ENCODE data around the gene ALDH7A1. TPM values are rescaled to one million over a fixed set of nuclear protein-coding genes. Genes with fewer than 3 reads are reported as not detected.

ALDH7A1 gene
- total RNA-seq, 1 donor from 2014 or later: 90.6 TPM

DNA sequence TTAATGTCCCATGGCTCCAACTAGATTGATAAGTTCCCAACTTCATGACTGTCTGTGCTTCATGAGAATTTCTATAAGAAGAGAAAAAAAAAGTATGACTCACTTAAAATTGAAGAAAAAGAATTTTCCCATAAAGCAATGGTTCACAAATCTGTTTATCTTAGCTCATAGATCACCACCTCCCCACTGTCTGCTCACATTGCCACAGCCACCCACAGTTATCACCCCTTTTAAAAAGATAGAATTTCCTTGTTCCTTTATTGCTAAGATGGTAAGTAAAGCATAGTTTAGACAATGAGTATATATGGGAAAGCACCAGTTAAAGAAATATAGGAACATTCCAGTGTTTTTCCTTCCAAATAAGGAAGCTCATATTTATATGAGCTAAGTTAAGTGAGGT lies 67.1 kb downstream of the ALDH7A1 start:
- Histone ChIP-seq H3K79me2 (ENCODE audit: insufficient read depth, low read length) (no peaks in the 10 kb centered on the region), H2AFZ (ENCODE audit: low read depth, low read length) (no peak overlapping the region), H4K20me1 (ENCODE audit: insufficient read depth, low read length) (no peaks in the 10 kb centered on the region), H3K27ac (ENCODE audit: low read depth, low read length) (no peak overlapping the region), H3K4me2 (ENCODE audit: low read length) (no peak overlapping the region), H3K9ac (ENCODE audit: low read length) (no peak overlapping the region), H3K9me3 (ENCODE audit: insufficient read depth, low read depth, low read length) (no peaks in the 10 kb centered on the region), H3K4me1 (ENCODE audit: insufficient read depth, low read length) (peaks cover 4% of the 10 kb centered on the region), H3K36me3 (ENCODE audit: insufficient read depth, low read length) (no peaks in the 10 kb centered on the region), H3K27me3 (ENCODE audit: insufficient read depth, low read length) (no peaks in the 10 kb centered on the region), H3K4me3 (ENCODE audit: insufficient read depth, low read depth, low read length) (no peak overlapping the region)
- DNase-seq (ENCODE audit: low read depth): peak; percentile 39
- Mint-ChIP-seq H3K27me3 (ENCODE audit: low read depth, unreplicated experiment) (no peaks in the 10 kb centered on the region), H3K4me3 (ENCODE audit: unreplicated experiment) (no peak overlapping the region), H3K27ac (ENCODE audit: unreplicated experiment) (peak overlapping the region; percentile 54), H3K36me3 (ENCODE audit: low read depth, unreplicated experiment) (no peaks in the 10 kb centered on the region), H3K9me3 (ENCODE audit: unreplicated experiment) (peaks cover 4% of the 10 kb centered on the region), H3K4me1 (ENCODE audit: low read depth, unreplicated experiment) (peaks cover 7% of the 10 kb centered on the region)
- FAIRE-seq: no peak
- no peak for TF ChIP-seq EZH2 (IDR thresholded peaks at IDR 0.05; ENCODE audit: insufficient read depth, low read length)
- TF ChIP-seq, protein P1, sequence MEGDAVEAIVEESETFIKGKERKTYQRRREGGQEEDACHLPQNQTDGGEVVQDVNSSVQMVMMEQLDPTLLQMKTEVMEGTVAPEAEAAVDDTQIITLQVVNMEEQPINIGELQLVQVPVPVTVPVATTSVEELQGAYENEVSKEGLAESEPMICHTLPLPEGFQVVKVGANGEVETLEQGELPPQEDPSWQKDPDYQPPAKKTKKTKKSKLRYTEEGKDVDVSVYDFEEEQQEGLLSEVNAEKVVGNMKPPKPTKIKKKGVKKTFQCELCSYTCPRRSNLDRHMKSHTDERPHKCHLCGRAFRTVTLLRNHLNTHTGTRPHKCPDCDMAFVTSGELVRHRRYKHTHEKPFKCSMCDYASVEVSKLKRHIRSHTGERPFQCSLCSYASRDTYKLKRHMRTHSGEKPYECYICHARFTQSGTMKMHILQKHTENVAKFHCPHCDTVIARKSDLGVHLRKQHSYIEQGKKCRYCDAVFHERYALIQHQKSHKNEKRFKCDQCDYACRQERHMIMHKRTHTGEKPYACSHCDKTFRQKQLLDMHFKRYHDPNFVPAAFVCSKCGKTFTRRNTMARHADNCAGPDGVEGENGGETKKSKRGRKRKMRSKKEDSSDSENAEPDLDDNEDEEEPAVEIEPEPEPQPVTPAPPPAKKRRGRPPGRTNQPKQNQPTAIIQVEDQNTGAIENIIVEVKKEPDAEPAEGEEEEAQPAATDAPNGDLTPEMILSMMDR (IDR thresholded peaks at IDR 0.05; ENCODE audit: insufficient read depth, low read depth, low read length): no peak

DNA sequence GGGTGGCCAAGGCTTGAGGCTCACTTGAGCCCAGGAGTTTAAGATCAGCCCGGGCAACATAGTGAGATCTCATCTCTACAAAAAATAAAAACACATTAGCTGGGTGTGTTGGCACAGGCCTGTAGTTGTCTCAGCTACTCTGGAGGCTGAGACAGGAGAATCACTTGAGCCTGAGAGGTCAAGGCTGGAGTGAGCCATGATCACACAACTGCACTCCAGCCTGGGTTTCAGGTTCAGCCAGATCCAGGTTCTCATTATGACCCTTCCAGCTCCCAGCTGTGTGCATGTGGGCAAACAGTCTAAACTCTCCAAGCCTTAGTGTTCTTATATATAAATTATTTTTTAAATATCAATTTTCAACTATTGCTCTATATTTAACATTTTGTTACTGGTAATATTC lies 67.9 kb downstream of the ALDH7A1 start:
- FAIRE-seq (no peak), DNase-seq (ENCODE audit: low read depth) (no peak)
- no peak overlapping the region for H2AFZ ChIP-seq (ENCODE audit: low read depth, low read length)
- H3K4me1 ChIP-seq (ENCODE audit: insufficient read depth, low read length): peaks cover 4% of the 10 kb centered on the region
- H4K20me1 ChIP-seq (ENCODE audit: insufficient read depth, low read length): no peaks in the 10 kb centered on the region
- no peak overlapping the region for H3K4me2 ChIP-seq (ENCODE audit: low read length)
- no peaks in the 10 kb centered on the region for H3K79me2 ChIP-seq (ENCODE audit: insufficient read depth, low read length)
- no peaks in the 10 kb centered on the region for H3K36me3 ChIP-seq (ENCODE audit: insufficient read depth, low read length)
- H3K9me3 ChIP-seq (ENCODE audit: insufficient read depth, low read depth, low read length): no peaks in the 10 kb centered on the region
- no peak overlapping the region for H3K4me3 ChIP-seq (ENCODE audit: insufficient read depth, low read depth, low read length)
- Mint-ChIP-seq H3K27ac (ENCODE audit: unreplicated experiment) (no peak overlapping the region), H3K4me1 (ENCODE audit: low read depth, unreplicated experiment) (peaks cover 7% of the 10 kb centered on the region), H3K9me3 (ENCODE audit: unreplicated experiment) (peaks cover 4% of the 10 kb centered on the region), H3K36me3 (ENCODE audit: low read depth, unreplicated experiment) (no peaks in the 10 kb centered on the region), H3K27me3 (ENCODE audit: low read depth, unreplicated experiment) (no peaks in the 10 kb centered on the region), H3K4me3 (ENCODE audit: unreplicated experiment) (no peak overlapping the region)
- TF ChIP-seq, protein P1 (IDR thresholded peaks at IDR 0.05; ENCODE audit: insufficient read depth, low read depth, low read length): no peak
- no peak for TF ChIP-seq EZH2 (IDR thresholded peaks at IDR 0.05; ENCODE audit: insufficient read depth, low read length)
- H3K9ac ChIP-seq (ENCODE audit: low read length): no peak overlapping the region
- no peaks in the 10 kb centered on the region for H3K27me3 ChIP-seq (ENCODE audit: insufficient read depth, low read length)
- H3K27ac ChIP-seq (ENCODE audit: low read depth, low read length): no peak overlapping the region

DNA sequence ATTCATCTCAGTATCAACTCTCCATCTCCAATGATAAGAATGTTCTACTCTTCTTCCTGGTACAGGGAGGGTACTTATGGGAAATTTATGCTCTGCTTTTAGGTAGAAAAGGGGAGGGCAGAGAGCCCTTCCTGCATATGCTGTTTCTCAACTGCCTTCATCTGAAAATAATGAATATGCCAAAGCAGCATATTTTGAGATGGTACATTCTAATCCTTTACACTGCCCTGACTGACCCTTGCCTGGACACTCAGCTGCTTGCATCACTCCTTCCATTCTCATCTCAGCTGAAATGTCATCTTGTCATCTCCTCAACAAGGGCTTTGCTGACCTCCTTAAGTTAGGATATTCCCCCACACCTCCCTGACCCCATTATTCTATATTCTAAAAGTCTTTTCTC lies 68.5 kb downstream of the ALDH7A1 start:
- FAIRE-seq (no peak), DNase-seq (ENCODE audit: low read depth) (no peak)
- no peaks in the 10 kb centered on the region for H3K9me3 ChIP-seq (ENCODE audit: insufficient read depth, low read depth, low read length)
- peaks cover 4% of the 10 kb centered on the region for H3K9me3 Mint-ChIP-seq (ENCODE audit: unreplicated experiment)
- H3K4me1 Mint-ChIP-seq (ENCODE audit: low read depth, unreplicated experiment): peaks cover 3% of the 10 kb centered on the region
- no peaks in the 10 kb centered on the region for H3K36me3 ChIP-seq (ENCODE audit: insufficient read depth, low read length)
- TF ChIP-seq EZH2 (IDR thresholded peaks at IDR 0.05; ENCODE audit: insufficient read depth, low read length): no peak
- TF ChIP-seq, protein P1 (IDR thresholded peaks at IDR 0.05; ENCODE audit: insufficient read depth, low read depth, low read length): no peak
- no peaks in the 10 kb centered on the region for H3K4me1 ChIP-seq (ENCODE audit: insufficient read depth, low read length)
- H3K27ac ChIP-seq (ENCODE audit: low read depth, low read length): no peak overlapping the region
- no peaks in the 10 kb centered on the region for H3K36me3 Mint-ChIP-seq (ENCODE audit: low read depth, unreplicated experiment)
- H3K4me2 ChIP-seq (ENCODE audit: low read length): no peak overlapping the region
- H3K4me3 ChIP-seq (ENCODE audit: insufficient read depth, low read depth, low read length): no peak overlapping the region
- no peaks in the 10 kb centered on the region for H3K27me3 ChIP-seq (ENCODE audit: insufficient read depth, low read length)
- H3K27me3 Mint-ChIP-seq (ENCODE audit: low read depth, unreplicated experiment): no peaks in the 10 kb centered on the region
- no peaks in the 10 kb centered on the region for H4K20me1 ChIP-seq (ENCODE audit: insufficient read depth, low read length)
- no peaks in the 10 kb centered on the region for H3K79me2 ChIP-seq (ENCODE audit: insufficient read depth, low read length)
- no peak overlapping the region for H3K4me3 Mint-ChIP-seq (ENCODE audit: unreplicated experiment)
- no peak overlapping the region for H2AFZ ChIP-seq (ENCODE audit: low read depth, low read length)
- no peak overlapping the region for H3K27ac Mint-ChIP-seq (ENCODE audit: unreplicated experiment)
- H3K9ac ChIP-seq (ENCODE audit: low read length): no peak overlapping the region

All from astrocyte (in vitro differentiated cells and primary cell).